GM12874 (cell line): ENCODE results near the gene CATSPER1.
A peak's percentile ranks its signal among the peaks of the same experiment; 100 is the strongest.

Source experiments
- CTCF ChIP-seq: IDR thresholded peaks from 2 replicates; pipeline ENCODE4 v1.5.1; 2011; ENCODE audit warnings: low read depth, mild to moderate bottlenecking, control low read depth, low read length, moderate library complexity; ENCODE audit not compliant: insufficient read depth

The CATSPER1 gene

GRCh38 chr11:66032957-66033735, 6.9 kb upstream of the CATSPER1 start:
- no peak for TF ChIP-seq CTCF

- TF ChIP-seq CTCF = peak; percentile 98
Observed at GRCh38 chr11:66022401-66023185, 3.7 kb downstream of the CATSPER1 start.

GRCh38 chr11:66020618-66021357, 5.5 kb downstream of the CATSPER1 start:
- TF ChIP-seq CTCF = no peak

- TF ChIP-seq CTCF = no peak
Observed at GRCh38 chr11:66020212-66020611, 6.1 kb downstream of the CATSPER1 start.

GRCh38 chr11:66017321-66017720, 9.0 kb downstream of the CATSPER1 start:
- TF ChIP-seq CTCF = no peak

GRCh38 chr11:66016793-66017177, 9.5 kb downstream of the CATSPER1 start:
- TF ChIP-seq CTCF = no peak
